Osteoblast (primary cell): ENCODE data around the gene TOMM20L. TPM values are rescaled to one million over a fixed set of nuclear protein-coding genes. Genes with fewer than 3 reads are reported as not detected.
A peak's percentile ranks its signal among the peaks of the same experiment; 100 is the strongest.
"Not testable (repeated sequence)": the region's sequence is repeated elsewhere in the genome, so short reads cannot be mapped to it uniquely, and the experiment has no call there.

Experiments used
- DNase-seq: peaks from one replicate; pipeline ENCODE4 v3.0.0; 2011; ENCODE audit warnings: low spot score, mixed read lengths; ENCODE audit not compliant: insufficient read length; ENCODE audit errors: missing footprints
- H2AFZ ChIP-seq: 2 replicates; pipeline ENCODE4 v1.6.0; 2011; ENCODE audit warnings: mild to moderate bottlenecking, low read length
- H3K27ac ChIP-seq: 2 replicates; pipeline ENCODE4 v1.5.1; 2011; ENCODE audit warnings: mild to moderate bottlenecking, low read depth, low read length, moderate library complexity
- H3K27me3 ChIP-seq: 2 replicates; pipeline ENCODE4 v1.6.0; 2012; ENCODE audit warnings: mild to moderate bottlenecking, control low read depth, inconsistent platforms, low read length, moderate library complexity; ENCODE audit not compliant: insufficient read depth
- H3K36me3 ChIP-seq: 2 replicates; pipeline ENCODE4 v1.5.1; 2011; ENCODE audit warnings: mild to moderate bottlenecking, low read length, control low read depth, moderate library complexity; ENCODE audit not compliant: insufficient read depth
- H3K4me1 ChIP-seq: 2 replicates; pipeline ENCODE4 v1.5.1; 2011; ENCODE audit warnings: mild to moderate bottlenecking, low read length, control low read depth, moderate library complexity; ENCODE audit not compliant: insufficient read depth
- H3K4me2 ChIP-seq: 2 replicates; pipeline ENCODE4 v1.6.0; 2011; ENCODE audit warnings: mild to moderate bottlenecking, low read length; ENCODE audit not compliant: insufficient read depth
- H3K4me3 ChIP-seq: fragments of 200-600 bp; sonication (generic); 3 replicates; pipeline ENCODE4 v1.5.1; 2012; ENCODE audit warnings: mild to moderate bottlenecking, low read length, inconsistent platforms; ENCODE audit not compliant: insufficient read depth
- H3K79me2 ChIP-seq: 2 replicates; pipeline ENCODE4 v1.6.0; 2012; ENCODE audit warnings: mild to moderate bottlenecking, low read length, control low read depth, inconsistent platforms; ENCODE audit not compliant: insufficient read depth
- H3K9me3 ChIP-seq: 2 replicates; pipeline ENCODE4 v1.5.1; 2011; ENCODE audit warnings: low read depth, low read length, control low read depth
- H4K20me1 ChIP-seq: 2 replicates; pipeline ENCODE4 v1.6.0; 2012; ENCODE audit warnings: mild to moderate bottlenecking, low read length, control low read depth; ENCODE audit not compliant: insufficient read depth
- CTCF ChIP-seq: IDR thresholded peaks from 2 replicates; pipeline ENCODE4 v1.5.1; 2011; ENCODE audit warnings: mild to moderate bottlenecking, low read depth, low read length, moderate library complexity; ENCODE audit errors: extremely low read depth
- total RNA-seq: library from RNA; depleted of rRNA; stranded (reverse); fragments of >200 nt; gene quantifications from 2 replicates; pipeline ENCODE4 v1.2.3, GENCODE V29; 2012

The TOMM20L gene
- total RNA-seq, 1 donor: not detected

- H3K4me2 ChIP-seq: no peak overlapping the region
- no peaks in the 10 kb centered on the region for H3K4me1 ChIP-seq
- no peaks in the 10 kb centered on the region for H4K20me1 ChIP-seq
- H2AFZ ChIP-seq: no peak overlapping the region
- TF ChIP-seq CTCF: no peak
- H3K36me3 ChIP-seq: peaks cover 24% of the 10 kb centered on the region
- no peak for DNase-seq
- H3K27me3 ChIP-seq: no peaks in the 10 kb centered on the region
- no peak overlapping the region for H3K27ac ChIP-seq
- H3K79me2 ChIP-seq: no peaks in the 10 kb centered on the region
- H3K4me3 ChIP-seq: no peak overlapping the region
- no peaks in the 10 kb centered on the region for H3K9me3 ChIP-seq
Observed at GRCh38 chr14:58356268-58356667, 39.5 kb upstream of the TOMM20L start.

GRCh38 chr14:58362272-58362671 lies 33.5 kb upstream of the TOMM20L start:
- H3K4me1 ChIP-seq, H3K4me2 ChIP-seq, H3K9me3 ChIP-seq, DNase-seq, H3K27ac ChIP-seq, H2AFZ ChIP-seq, H3K27me3 ChIP-seq, H4K20me1 ChIP-seq, H3K4me3 ChIP-seq, H3K79me2 ChIP-seq: not testable (repeated sequence)
- peaks cover 37% of the 10 kb centered on the region for H3K36me3 ChIP-seq

- H3K27me3 ChIP-seq: no peaks in the 10 kb centered on the region
- H3K4me3 ChIP-seq: no peak overlapping the region
- H3K4me2 ChIP-seq: no peak overlapping the region
- DNase-seq: peak; percentile 25
- no peaks in the 10 kb centered on the region for H3K9me3 ChIP-seq
- H3K4me1 ChIP-seq: no peaks in the 10 kb centered on the region
- H2AFZ ChIP-seq: no peak overlapping the region
- no peaks in the 10 kb centered on the region for H4K20me1 ChIP-seq
- H3K36me3 ChIP-seq: peaks cover 38% of the 10 kb centered on the region
- H3K27ac ChIP-seq: no peak overlapping the region
- peak; percentile 32 for TF ChIP-seq CTCF
- H3K79me2 ChIP-seq: no peaks in the 10 kb centered on the region
Observed at GRCh38 chr14:58362798-58363412, 32.8 kb upstream of the TOMM20L start.

GRCh38 chr14:58364316-58364715 lies 31.4 kb upstream of the TOMM20L start:
- H3K4me3 ChIP-seq: no peak overlapping the region
- no peak overlapping the region for H3K4me2 ChIP-seq
- peaks cover 36% of the 10 kb centered on the region for H3K36me3 ChIP-seq
- H3K27me3 ChIP-seq: no peaks in the 10 kb centered on the region
- peaks cover 5% of the 10 kb centered on the region for H3K4me1 ChIP-seq
- no peaks in the 10 kb centered on the region for H4K20me1 ChIP-seq
- DNase-seq: no peak
- H3K9me3 ChIP-seq: no peaks in the 10 kb centered on the region
- H3K79me2 ChIP-seq: no peaks in the 10 kb centered on the region
- no peak overlapping the region for H2AFZ ChIP-seq
- TF ChIP-seq CTCF: no peak
- H3K27ac ChIP-seq: no peak overlapping the region
